CD8-positive, alpha-beta memory T cell (primary cell): ENCODE data around the gene NDUFA13. TPM values are rescaled to one million over a fixed set of nuclear protein-coding genes. Genes with fewer than 3 reads are reported as not detected.
A peak's percentile ranks its signal among the peaks of the same experiment; 100 is the strongest.

Experiments used
- CTCF ChIA-PET: fragments of 350-600 bp; sonication (Branson Sonifier 250); formaldehyde crosslinking; loops from one replicate; lab custom pipeline; 2021; ENCODE audit warnings: antibody characterized with exemption; lab: Charles Lee
- POLR2A ChIA-PET: fragments of 350-600 bp; sonication (Branson Sonifier 250); formaldehyde crosslinking; loops from one replicate; lab custom pipeline; 2021; ENCODE audit warnings: antibody characterized with exemption; lab: Charles Lee
- DNase-seq, 5 donors: peaks; one replicate each; pipeline versions ENCODE4 v3.0.0 to v3.0.0-alpha.2; 2020 to 2022; ENCODE audit warnings: mixed read lengths in 1 of 5
- H3K27ac ChIP-seq: one replicate; pipeline ENCODE4 v1.7.0; 2013; ENCODE audit warnings: low read depth, mild to moderate bottlenecking, low read length, moderate library complexity
- H3K27me3 ChIP-seq: 2 replicates; pipeline ENCODE4 v1.7.0; 2013; ENCODE audit warnings: low read length, mild to moderate bottlenecking; ENCODE audit not compliant: insufficient read depth, poor library complexity, severe bottlenecking
- H3K36me3 ChIP-seq: 2 replicates; pipeline ENCODE4 v1.7.0; 2013; ENCODE audit warnings: mild to moderate bottlenecking, low read length, moderate library complexity; ENCODE audit not compliant: insufficient read depth
- H3K4me1 ChIP-seq: 2 replicates; pipeline ENCODE4 v1.7.0; 2013; ENCODE audit warnings: mild to moderate bottlenecking, low read length, moderate library complexity; ENCODE audit not compliant: insufficient read depth
- H3K4me3 ChIP-seq: 2 replicates; pipeline ENCODE4 v1.7.0; 2013; ENCODE audit warnings: mild to moderate bottlenecking, low read length
- H3K9me3 ChIP-seq: 2 replicates; pipeline ENCODE4 v1.7.0; 2013; ENCODE audit warnings: mild to moderate bottlenecking, low read length
- H3K27ac Mint-ChIP-seq, 8 donors: one replicate each; pipeline ENCODE4 v1.8.0; 2020 to 2021; ENCODE audit warnings: mixed read lengths in 8 of 8, mild to moderate bottlenecking in 6 of 8, inconsistent platforms in 3 of 8, moderate library complexity in 3 of 8
- H3K27me3 Mint-ChIP-seq, 2 donors: one replicate each; pipeline ENCODE4 v1.8.0; 2020 to 2021; ENCODE audit warnings: mixed read lengths in 2 of 2, mild to moderate bottlenecking in 1 of 2, moderate library complexity in 1 of 2
- H3K36me3 Mint-ChIP-seq, 3 donors: one replicate each; pipeline ENCODE4 v1.8.0; 2020 to 2021; ENCODE audit warnings: mixed read lengths in 3 of 3, inconsistent platforms in 1 of 3, mild to moderate bottlenecking in 1 of 3
- H3K4me1 Mint-ChIP-seq, 3 donors: one replicate each; pipeline ENCODE4 v1.8.0; 2020 to 2021; ENCODE audit warnings: mixed read lengths in 3 of 3, inconsistent platforms in 1 of 3, mild to moderate bottlenecking in 1 of 3
- H3K4me3 Mint-ChIP-seq, 7 donors: one replicate each; pipeline ENCODE4 v1.8.0; 2020 to 2021; ENCODE audit warnings: mixed read lengths in 7 of 7, mild to moderate bottlenecking in 6 of 7, moderate library complexity in 4 of 7, inconsistent platforms in 2 of 7
- H3K9me3 Mint-ChIP-seq, 5 donors: one replicate each; pipeline ENCODE4 v1.8.0; 2020 to 2022; ENCODE audit warnings: mixed read lengths in 5 of 5, mild to moderate bottlenecking in 3 of 5, moderate library complexity in 2 of 5, inconsistent platforms in 1 of 5
- polyA plus RNA-seq: library from polyadenylated mRNA; unstranded; fragments of 300-500 nt; fragmentation: Illumina TruSeq; gene quantifications from one replicate; pipeline ENCODE4 v1.2.3, GENCODE V29; 2021
- total RNA-seq, 2 experiments: library from RNA; stranded (reverse); gene quantifications; one replicate each; pipeline ENCODE4 v1.2.3, GENCODE V29; 2021

The NDUFA13 gene
- total and polyA plus RNA-seq, 3 experiments from 2014 or later = 334 to 341 (median 337) TPM

DNA sequence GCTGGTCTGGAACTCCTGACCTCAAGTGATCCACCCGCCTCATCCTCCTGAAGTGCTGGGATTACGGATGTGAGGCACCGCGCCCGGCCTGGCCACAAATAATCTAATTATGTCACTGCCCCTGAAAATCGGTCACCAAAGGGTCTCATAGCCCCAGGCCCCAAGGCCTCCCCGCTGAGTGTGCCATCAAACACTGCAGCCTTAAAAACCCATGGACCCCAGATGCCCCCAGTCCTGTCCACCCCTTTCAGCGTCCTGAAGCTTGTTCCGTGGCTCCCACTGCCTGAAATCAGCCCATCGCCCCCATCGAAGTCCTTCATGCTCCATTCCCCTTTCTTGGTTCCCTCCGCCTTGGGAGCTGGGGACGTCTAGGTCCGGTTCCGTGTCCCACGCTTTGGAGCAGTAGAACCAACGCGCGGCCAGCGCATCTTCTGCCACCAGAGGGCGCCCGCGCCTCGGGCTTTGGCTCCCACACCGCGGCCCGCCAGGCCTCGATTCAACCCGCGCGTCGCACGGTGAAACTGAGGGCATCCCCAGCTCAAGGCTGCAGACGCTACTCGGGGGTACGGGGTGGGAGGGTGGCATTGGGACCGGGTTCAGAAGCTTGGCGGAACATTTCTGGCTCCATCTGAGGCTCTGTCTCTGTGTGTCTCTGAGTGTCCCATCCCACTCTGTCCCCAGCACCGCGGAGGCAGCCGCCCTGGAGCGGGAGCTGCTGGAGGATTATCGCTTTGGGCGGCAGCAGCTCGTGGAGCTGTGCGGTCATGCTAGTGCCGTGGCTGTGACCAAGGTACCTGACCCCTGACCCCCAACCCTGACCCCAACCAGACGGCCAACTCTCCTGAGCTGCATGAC, 16.2 kb downstream of the NDUFA13 start:
- peaks cover 0 to 24% (median 5%) of the 10 kb centered on the region in 3 donors for H3K36me3 Mint-ChIP-seq
- peak overlapping the region; percentile 47 to 97 (median 64) for H3K27ac Mint-ChIP-seq
- Histone ChIP-seq H3K27me3 (no peaks in the 10 kb centered on the region), H3K4me3 (no peak overlapping the region), H3K9me3 (no peaks in the 10 kb centered on the region), H3K27ac (no peak overlapping the region), H3K4me1 (peaks cover 9% of the 10 kb centered on the region), H3K36me3 (no peaks in the 10 kb centered on the region)
- H3K4me1 Mint-ChIP-seq = peaks cover 5 to 14% (median 5%) of the 10 kb centered on the region in 3 donors
- H3K4me3 Mint-ChIP-seq = no peak overlapping the region
- H3K27me3 Mint-ChIP-seq = no peaks in the 10 kb centered on the region
- POLR2A ChIA-PET = interaction anchor here (0.6 to 2.0 kb wide), 3 partner anchors 90 to 137 kb away, joined by 4 to 6 read pairs (median 5); partner anchors contain the start of genes GMIP and ZNF101
- DNase-seq = peak; percentile 74 to 87 (median 82)
- CTCF ChIA-PET = interaction anchor here (0.8 to 7.5 kb wide), 34 partner anchors 9 to 746 kb away, joined by 3 to 50 read pairs (median 4); partner anchors contain the start of genes GMIP, NDUFA13, PBX4 and TSSK6
- peaks cover 0 to 2% (median 0%) of the 10 kb centered on the region in 5 donors for H3K9me3 Mint-ChIP-seq

DNA sequence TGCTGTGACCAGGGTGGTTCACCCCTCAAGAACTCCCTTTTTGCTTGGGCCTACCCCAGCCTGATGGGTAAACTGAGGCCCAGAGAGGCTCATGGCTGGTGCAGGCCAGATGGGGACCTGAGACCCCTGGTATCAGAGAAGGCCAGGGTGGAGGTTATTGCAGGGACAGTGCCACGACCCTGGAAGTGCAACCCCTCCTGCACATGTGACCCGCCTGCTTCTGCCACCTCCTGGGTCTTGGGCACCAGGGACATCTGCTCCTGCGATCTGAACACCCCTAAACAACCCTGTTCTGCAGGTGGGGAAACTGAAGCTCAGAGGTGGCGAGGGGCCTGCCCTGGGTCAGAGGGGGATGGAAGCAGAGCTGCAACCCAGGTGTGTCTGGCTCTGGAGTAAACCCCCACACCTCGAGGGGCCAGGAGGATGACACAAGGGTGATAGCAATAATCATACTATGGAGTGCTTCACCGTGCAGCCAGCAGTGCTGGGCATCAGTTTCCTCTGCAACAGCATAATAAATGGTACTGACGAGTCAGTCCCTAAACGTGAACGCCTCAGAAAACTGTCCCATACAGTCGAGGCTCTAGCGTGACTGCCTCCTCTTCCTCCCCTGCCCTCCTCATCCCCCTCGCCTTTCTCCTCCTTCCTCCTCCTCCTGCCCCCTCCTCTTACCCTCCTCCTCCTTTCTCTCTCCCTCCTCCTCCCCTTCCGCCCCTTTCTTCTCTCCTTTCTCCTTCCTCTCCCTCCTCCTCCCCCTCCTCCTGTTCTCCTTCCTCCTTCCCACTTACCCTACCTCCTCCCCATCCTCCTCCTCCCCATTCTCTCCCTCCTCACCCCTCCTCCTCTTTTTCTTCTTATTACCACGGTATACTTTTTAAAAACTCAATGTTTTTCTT, 17.0 kb downstream of the NDUFA13 start:
- Histone ChIP-seq H3K9me3 (no peaks in the 10 kb centered on the region), H3K4me3 (no peak overlapping the region), H3K27me3 (no peaks in the 10 kb centered on the region), H3K27ac (no peak overlapping the region), H3K36me3 (no peaks in the 10 kb centered on the region), H3K4me1 (peaks cover 9% of the 10 kb centered on the region)
- ChIA-PET CTCF (interaction anchor here (0.8 to 7.5 kb wide), 33 partner anchors 8 to 745 kb away, joined by 3 to 50 read pairs (median 4); partner anchors contain the start of genes GMIP, NDUFA13, PBX4 and TSSK6), POLR2A (interaction anchor here (0.6 to 2.0 kb wide), 3 partner anchors 89 to 136 kb away, joined by 4 to 6 read pairs (median 5); partner anchors contain the start of genes GMIP and ZNF101)
- Mint-ChIP-seq H3K4me1 (peaks cover 7 to 19% (median 10%) of the 10 kb centered on the region in 3 donors), H3K27ac (peak overlapping the region in 2 of 8 donors; percentile 63 to 90), H3K27me3 (peaks cover 0 to 3% of the 10 kb centered on the region in 2 donors), H3K36me3 (peaks cover 0 to 18% (median 5%) of the 10 kb centered on the region in 3 donors), H3K4me3 (no peak overlapping the region), H3K9me3 (peaks cover 0 to 2% (median 0%) of the 10 kb centered on the region in 5 donors)
- no peak for DNase-seq

DNA sequence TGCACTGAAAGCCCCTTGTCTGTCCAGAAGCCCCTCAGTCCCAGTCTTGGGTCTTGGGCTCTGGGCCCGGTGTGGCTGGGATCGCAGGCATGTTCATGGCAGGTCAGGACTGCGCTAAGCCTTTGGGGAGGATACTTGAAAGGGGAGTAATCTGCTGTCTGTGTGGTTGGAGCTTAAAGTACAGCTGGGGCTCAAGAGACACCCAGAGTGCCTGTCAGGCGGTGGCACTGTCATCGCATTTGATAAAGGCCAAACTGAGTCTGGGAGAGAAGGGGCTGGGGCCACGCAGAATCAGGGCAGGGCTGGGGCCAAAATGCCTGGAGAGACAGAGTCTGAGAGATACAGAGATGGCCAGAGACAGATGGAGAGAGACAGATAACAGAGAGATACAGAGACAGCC, 17.8 kb downstream of the NDUFA13 start:
- no peaks in the 10 kb centered on the region for H3K36me3 ChIP-seq
- H3K27ac ChIP-seq = no peak overlapping the region
- Mint-ChIP-seq H3K27me3 (peaks cover 2 to 3% of the 10 kb centered on the region in 2 donors), H3K27ac (peak overlapping the region in 4 of 8 donors; percentile 59 to 86 (median 70)), H3K4me1 (peaks cover 12 to 24% (median 14%) of the 10 kb centered on the region in 3 donors), H3K9me3 (peaks cover 0 to 2% (median 0%) of the 10 kb centered on the region in 5 donors), H3K4me3 (peak overlapping the region in 1 of 7 donors; percentile 58), H3K36me3 (peaks cover 0 to 13% (median 5%) of the 10 kb centered on the region in 3 donors)
- ChIA-PET CTCF (interaction anchor here (7.5 kb wide), 1 partner anchor 111 kb away, joined by 50 read pairs; the partner anchor contains the start of gene GMIP), POLR2A (no interaction called here)
- peaks cover 14% of the 10 kb centered on the region for H3K4me1 ChIP-seq
- no peak overlapping the region for H3K4me3 ChIP-seq
- no peaks in the 10 kb centered on the region for H3K9me3 ChIP-seq
- H3K27me3 ChIP-seq = no peaks in the 10 kb centered on the region
- no peak for DNase-seq

DNA sequence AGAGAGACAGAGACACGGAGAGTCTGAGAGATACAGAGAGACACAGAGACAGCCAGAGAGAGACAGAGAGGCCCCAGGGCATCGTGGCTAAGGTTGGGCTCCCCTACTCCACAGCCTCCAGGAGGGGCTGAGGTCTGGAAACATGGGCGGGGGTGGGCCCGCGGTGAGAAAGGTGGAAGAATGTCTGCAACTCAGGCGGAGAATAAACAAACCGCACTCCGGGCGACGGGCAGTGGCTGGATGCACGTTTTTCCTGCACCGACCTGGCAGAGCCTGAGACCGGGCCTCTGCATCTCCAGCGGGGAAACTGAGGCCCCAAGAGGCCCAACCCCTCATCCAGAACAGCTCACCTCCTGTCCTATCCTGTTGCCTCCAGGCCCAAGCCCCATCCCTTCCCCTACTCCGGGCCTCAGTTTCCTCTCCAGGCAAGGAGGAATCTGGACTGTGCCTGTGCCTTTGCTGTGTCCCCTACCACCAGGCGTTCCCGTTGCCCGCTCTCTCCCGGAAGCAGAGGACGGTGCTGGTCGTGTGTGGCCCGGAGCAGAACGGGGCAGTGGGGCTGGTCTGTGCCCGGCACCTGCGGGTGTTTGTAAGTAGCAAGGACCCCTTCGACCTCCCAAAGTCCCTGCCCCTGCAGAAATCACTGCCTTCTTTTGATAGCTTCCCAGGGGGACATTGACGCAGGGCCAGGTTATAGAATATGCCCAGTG, 18.7 kb downstream of the NDUFA13 start:
- no peak for DNase-seq
- no peaks in the 10 kb centered on the region for H3K9me3 ChIP-seq
- no peak overlapping the region for H3K4me3 ChIP-seq
- POLR2A ChIA-PET = no interaction called here
- H3K4me1 Mint-ChIP-seq = peaks cover 13 to 32% (median 19%) of the 10 kb centered on the region in 3 donors
- no peaks in the 10 kb centered on the region for H3K27me3 ChIP-seq
- H3K27ac ChIP-seq = no peak overlapping the region
- H3K27ac Mint-ChIP-seq = peak overlapping the region in 4 of 8 donors; percentile 9 to 86 (median 70)
- no peaks in the 10 kb centered on the region for H3K36me3 ChIP-seq
- CTCF ChIA-PET = interaction anchor here (7.5 kb wide), 1 partner anchor 111 kb away, joined by 50 read pairs; the partner anchor contains the start of gene GMIP
- H3K4me3 Mint-ChIP-seq = peak overlapping the region in 2 of 7 donors; percentile 23 to 58
- peaks cover 0 to 3% (median 0%) of the 10 kb centered on the region in 5 donors for H3K9me3 Mint-ChIP-seq
- peaks cover 16% of the 10 kb centered on the region for H3K4me1 ChIP-seq
- peaks cover 3 to 4% of the 10 kb centered on the region in 2 donors for H3K27me3 Mint-ChIP-seq
- H3K36me3 Mint-ChIP-seq = peaks cover 0 to 7% (median 3%) of the 10 kb centered on the region in 3 donors

DNA sequence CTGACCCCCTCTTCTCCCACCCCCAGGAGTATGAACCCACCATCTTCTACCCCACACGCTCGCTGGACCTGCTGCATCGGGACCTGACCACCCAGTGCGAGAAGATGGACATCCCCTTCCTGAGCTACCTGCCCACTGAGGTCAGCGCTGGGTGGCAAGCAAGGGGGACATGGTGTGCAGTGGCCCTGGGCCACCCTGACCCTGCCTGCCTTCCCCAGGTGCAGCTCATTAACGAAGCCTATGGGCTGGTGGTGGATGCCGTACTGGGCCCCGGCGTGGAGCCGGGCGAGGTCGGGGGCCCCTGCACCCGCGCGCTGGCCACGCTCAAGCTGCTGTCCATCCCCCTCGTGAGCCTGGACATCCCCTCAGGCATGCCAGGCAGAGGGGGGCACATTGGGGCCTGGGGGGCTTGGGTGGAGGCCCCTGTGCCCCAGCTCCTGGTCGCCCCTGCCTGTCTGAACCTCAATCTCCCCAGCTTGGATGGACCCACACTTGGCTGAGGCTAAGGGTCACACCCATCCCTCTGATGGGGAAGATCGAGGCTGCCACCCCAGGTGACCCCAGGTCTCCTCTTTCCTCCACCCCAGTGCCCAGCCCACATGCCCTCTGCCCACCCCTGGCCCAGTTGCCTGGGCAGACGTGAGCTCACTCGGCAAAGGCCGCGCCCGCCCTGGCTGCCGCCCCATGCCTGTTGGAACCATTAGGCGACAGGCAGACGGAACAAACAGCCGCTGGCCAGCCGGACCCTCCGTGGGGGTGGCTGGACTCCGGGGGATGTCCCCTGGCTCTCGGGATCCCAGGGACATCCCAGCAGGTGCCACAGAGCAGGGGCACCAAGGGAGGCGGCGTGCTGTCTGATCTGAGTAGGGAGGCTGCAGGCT, 19.5 kb downstream of the NDUFA13 start:
- no peak overlapping the region for H3K27ac ChIP-seq
- Mint-ChIP-seq H3K9me3 (peaks cover 0 to 3% (median 0%) of the 10 kb centered on the region in 5 donors), H3K4me3 (no peak overlapping the region), H3K4me1 (peaks cover 14 to 35% (median 20%) of the 10 kb centered on the region in 3 donors), H3K36me3 (peaks cover 0 to 5% (median 3%) of the 10 kb centered on the region in 3 donors), H3K27ac (peak overlapping the region in 1 of 8 donors; percentile 43), H3K27me3 (peaks cover 3 to 4% of the 10 kb centered on the region in 2 donors)
- H3K4me3 ChIP-seq = no peak overlapping the region
- POLR2A ChIA-PET = no interaction called here
- no peaks in the 10 kb centered on the region for H3K27me3 ChIP-seq
- no peaks in the 10 kb centered on the region for H3K36me3 ChIP-seq
- no peak for DNase-seq
- CTCF ChIA-PET = interaction anchor here (7.5 kb wide), 1 partner anchor 110 kb away, joined by 50 read pairs; the partner anchor contains the start of gene GMIP
- peaks cover 17% of the 10 kb centered on the region for H3K4me1 ChIP-seq
- H3K9me3 ChIP-seq = no peaks in the 10 kb centered on the region

DNA sequence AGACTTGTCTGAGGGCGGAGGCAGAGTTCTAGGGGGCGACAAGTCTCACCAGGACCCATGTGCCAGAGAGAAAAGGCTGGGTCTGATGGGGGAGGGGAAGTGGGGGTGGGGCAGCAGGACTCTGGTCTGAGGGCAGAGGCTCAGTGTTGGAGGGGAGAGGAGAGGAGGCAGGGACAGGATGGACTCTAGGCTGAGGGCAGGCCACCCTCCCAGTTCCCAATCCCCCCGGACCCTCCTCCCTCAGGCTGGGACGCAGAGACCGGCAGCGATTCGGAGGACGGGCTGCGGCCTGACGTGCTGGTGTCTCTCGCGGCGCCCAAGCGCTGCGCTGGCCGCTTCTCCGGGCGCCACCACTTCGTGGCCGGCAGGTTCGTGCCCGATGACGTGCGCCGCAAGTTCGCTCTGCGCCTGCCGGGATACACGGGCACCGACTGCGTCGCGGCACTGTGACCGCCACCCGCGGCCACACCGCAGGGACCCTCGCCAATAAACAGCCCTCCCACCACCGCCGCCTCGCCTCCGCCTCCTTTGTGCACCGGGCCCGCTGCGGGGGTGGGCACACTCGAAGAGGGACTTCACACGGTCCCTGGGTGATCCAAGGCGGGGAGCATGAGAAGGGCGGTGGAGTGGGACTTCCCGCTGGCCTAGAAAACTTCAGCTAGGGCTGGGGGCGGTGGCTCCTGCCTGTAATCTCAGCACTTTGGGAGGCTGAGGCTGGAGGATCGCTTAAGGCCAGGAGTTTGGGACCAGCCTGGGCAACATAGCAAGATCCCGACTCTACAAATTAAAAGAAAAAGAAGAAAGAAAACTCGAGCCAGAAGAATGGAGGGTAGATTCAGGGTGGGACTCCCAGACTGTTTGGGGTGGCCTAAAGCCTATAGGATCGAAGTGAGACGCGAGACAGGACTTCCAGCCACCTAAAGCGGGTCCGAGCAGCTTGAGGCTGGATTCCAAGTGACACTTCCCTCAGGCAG, 21.3 kb downstream of the NDUFA13 start:
- Histone ChIP-seq H3K4me3 (no peak overlapping the region), H3K27me3 (peaks cover 3% of the 10 kb centered on the region), H3K9me3 (no peaks in the 10 kb centered on the region), H3K4me1 (peaks cover 28% of the 10 kb centered on the region), H3K27ac (no peak overlapping the region), H3K36me3 (no peaks in the 10 kb centered on the region)
- H3K4me3 Mint-ChIP-seq = peak overlapping the region; percentile 64 to 88 (median 77)
- no peaks in the 10 kb centered on the region for H3K36me3 Mint-ChIP-seq
- POLR2A ChIA-PET = no interaction called here
- H3K27me3 Mint-ChIP-seq = peaks cover 3 to 4% of the 10 kb centered on the region in 2 donors
- CTCF ChIA-PET = no interaction called here
- H3K9me3 Mint-ChIP-seq = peaks cover 0 to 3% (median 0%) of the 10 kb centered on the region in 5 donors
- H3K27ac Mint-ChIP-seq = peak overlapping the region in 7 of 8 donors; percentile 61 to 87 (median 72)
- DNase-seq = peak in 2 of 5 donors; percentile 30 to 60
- H3K4me1 Mint-ChIP-seq = peaks cover 20 to 48% (median 23%) of the 10 kb centered on the region in 3 donors
